GM18868 (cell line): ENCODE measurements around the gene CDH4.
"Not testable (repeated sequence)": the region's sequence is repeated elsewhere in the genome, so short reads cannot be mapped to it uniquely, and the experiment has no call there.

ENCODE experiments used
- ATAC-seq: cut with Tn5 transposase; IDR thresholded peaks from one replicate; pipeline ENCODE4 v1.9.1; 2021; ENCODE audit warnings: mild to moderate bottlenecking, moderate library complexity; ENCODE audit not compliant: unreplicated experiment

The CDH4 gene

DNA sequence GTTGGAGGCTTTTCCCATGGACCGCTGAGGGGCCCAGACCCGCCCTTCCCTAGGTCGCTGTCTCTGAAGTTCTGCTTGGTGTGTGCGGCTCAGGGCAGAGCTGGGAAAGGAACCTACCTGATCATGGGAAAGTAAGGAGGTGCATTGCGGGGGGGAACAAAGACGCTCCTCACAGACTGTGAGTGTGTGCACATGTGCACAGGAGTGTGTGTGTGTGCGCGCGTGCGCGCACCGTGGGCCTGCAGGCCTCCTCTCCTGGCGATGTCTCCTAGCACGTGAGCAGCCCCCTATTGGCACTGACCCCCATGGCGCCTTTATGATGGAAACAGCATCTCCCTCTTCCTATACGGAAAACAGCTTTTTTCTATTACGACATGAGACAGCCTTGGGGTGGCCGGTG lies 589.5 kb downstream of the CDH4 start:
- no peak for ATAC-seq

DNA sequence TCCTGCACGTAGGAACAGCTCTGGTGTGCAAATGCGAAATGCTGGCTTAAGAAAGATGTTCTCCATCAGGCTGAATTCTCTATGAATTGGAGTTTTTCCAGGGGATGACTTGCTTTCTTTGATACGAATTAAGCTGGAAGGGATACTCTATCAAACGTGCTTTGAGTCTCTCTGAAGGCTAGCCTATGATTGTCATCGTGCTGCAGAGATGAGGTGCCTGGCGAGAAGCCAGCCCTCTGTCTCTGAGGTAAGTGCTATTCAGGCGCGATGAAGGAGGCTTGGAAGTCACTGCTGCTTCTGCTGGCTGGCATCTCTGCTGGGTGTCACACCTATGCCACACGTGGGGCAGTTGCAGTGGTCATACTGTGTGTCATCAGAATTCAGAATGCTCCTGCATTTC lies 589.9 kb downstream of the CDH4 start:
- no peak for ATAC-seq

GRCh38 chr20:61844621-61845020 lies 592.6 kb downstream of the CDH4 start:
- no peak for ATAC-seq

DNA sequence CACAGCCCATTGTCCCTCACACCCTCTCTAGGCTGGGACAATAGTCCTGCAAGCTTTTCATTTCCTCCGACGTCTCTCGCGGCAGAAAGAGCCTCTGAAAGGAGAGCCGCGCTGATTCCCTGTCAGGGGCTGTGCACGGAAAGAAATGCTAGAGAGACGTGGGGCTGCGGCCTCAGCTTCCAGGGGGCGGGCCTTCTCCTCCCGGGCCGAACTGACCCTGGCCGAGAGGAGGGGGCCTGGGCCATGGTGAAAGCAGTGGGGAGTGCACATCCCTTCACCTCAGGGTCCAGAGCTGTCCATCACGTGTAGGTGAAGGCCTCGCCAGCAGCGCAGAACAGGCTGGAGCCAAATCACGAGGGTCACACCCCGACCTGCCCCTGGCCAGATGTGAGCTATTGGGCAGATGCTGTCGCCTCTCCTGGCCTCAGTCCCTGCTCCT lies 593.2 kb downstream of the CDH4 start:
- ATAC-seq, result no peak

DNA sequence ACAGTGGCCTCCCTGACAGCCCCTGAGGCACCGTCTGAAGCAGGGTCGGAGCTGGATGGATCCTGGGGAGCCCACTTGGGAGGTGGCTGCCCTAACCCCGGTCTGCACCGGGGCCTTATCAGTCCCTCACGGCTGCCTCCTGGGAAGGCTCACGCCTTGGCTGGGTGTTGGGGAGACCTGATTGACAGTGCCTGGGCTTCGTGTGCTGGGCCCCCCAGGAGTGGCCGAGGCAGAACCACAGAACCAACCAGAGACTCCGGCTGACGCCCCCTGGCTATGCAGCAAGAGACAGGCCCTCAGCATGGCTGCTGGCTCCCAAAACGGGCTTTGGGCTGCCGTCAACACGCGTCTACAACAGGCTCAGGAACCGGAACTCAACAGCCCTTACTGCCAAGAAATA lies 594.0 kb downstream of the CDH4 start:
- ATAC-seq, result no peak

- ATAC-seq, result no peak
Measured at GRCh38 chr20:61846741-61847419, 594.8 kb downstream of the CDH4 start.

DNA sequence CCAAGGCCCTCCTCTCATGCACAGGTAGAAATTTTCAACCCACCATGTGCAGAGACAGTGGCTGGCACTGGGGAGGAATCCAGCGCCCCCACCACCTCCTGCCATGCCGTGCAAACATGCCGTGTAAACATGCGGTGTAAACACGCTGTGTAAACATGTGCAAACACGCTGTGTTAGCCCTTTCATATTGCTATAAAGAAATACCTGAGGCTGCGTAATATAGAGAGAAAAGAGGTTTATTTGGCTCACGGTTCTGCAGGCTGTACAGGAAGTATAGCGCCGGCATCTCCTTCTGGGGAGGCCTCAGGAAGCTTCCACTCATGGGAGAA lies 595.3 kb downstream of the CDH4 start:
- no peak for ATAC-seq

- ATAC-seq, result no peak
Measured at GRCh38 chr20:61847986-61848385, 595.9 kb downstream of the CDH4 start.

DNA sequence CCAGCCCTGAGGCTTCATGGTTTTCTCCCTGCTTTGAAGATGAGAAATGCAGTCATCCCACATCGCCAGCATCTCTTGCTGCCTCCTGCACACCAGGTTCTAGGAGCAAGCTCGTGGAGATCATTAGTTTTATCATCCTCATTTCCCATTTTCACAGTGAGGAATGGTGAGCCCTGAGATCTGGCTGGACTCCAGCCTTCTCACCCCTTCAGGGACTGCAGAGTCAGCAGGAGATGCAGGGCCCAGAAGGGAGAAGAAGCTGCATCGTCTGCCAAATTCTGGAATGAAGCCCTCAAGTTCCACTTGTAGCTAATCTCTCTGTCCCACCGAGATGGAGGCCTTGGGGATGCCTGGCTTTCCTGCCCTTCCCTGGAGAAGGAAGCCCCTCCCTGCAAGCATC lies 596.8 kb downstream of the CDH4 start:
- ATAC-seq, result no peak

DNA sequence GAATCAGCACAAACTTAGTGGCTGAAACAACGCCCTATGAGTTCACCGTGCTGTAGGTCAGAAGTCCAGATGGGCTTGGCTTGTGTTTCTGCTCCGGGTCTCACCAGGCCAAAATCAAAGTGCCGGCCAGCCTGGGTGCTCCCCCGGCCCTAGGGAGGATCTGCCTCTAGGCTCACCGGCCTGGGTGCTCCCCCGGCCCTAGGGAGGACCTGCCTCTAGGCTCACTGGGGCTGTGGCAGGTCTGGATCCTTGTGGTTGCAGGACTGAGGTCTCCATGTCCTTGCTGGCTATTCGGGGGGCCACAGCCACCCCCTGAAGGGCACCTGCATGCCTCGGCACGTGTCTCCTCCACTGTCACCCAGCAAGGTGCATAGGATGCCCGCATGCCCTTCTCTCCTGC lies 597.3 kb downstream of the CDH4 start:
- ATAC-seq, result no peak

DNA sequence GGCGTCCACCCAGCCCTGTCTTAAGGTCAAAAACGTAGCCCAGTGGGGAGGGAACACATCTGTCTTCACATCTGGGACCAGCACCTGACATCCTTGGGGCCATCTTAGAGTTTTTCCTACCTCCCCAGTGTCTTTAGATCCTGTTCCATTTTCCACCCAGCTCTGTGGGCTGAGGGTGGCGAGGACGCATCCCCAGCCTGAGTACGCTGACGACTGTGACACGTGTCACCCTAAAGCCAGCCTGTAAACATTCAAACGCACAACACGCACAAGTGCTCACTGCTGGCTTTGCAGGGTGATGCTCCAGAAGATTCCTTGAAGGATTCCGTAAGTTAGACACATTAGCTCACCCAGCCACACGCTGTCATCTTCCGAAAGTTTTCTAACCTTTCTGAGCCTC lies 597.8 kb downstream of the CDH4 start:
- ATAC-seq, result no peak

DNA sequence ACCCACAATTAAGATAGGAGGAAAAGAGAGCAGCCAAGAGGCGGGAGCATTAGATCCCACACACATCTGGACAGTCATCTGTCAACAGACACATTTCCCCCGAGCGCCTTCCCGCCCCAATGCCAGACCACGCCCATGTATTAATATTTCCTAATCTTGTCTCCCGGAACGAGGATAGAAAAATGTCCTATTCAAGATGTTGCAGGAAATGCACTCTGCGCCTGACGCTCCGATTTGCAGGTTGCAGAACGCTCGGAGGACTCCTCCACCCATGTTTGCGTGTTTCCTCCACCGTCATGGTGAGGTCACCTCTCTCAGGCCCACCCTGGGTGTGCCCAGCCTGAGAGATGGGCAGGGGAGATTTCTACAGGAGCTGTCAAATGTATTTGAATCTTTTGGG lies 598.4 kb downstream of the CDH4 start:
- no peak for ATAC-seq

DNA sequence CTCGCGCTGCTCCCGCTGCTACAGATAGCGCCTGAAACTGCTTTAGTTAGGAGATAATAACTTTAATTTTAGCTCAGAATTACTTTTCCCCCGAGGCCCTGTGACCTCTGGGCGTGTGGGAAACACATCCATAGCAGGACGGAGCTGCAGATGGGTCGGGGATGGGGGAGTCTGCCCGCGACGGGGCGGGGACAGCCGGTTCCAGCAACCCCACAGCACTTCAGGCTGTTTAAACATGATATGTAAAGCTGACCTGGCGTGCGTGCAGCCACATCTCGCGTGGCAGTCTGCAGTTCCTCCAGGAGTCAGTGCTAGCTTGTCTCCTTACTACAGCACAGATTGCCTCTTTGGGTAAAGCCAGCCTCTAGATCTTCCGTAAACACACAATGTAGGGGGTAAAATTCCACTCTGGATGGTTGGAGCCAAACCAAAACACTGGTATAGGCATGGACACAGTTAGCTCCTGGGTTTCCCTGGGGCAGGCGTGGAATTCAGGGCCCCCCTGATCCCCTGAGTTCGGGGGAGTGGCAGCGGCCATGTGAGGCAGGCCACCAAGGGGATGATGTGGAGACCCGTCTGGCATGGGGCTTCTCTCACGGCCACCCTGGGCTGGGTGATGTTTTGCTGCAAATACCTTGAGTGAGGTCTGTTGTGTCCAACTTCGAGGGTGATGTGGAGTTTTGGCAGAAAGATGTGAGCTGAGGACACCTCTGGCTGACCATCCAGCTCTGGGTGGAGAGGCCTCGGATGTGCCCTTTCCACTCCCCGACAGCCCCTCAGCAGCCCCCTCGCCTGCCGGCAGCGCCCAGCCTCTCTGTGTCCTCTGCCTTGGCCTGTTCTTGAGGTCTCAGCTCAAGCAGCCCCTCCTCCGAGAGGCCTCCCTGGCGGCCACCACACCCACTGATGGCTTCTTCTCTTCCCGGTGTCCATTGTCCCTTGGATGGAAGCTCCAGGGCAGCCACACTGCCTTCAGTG lies 599.2 kb downstream of the CDH4 start:
- no peak for ATAC-seq

- ATAC-seq, result no peak
Measured at GRCh38 chr20:61852268-61853072, 600.4 kb downstream of the CDH4 start.

DNA sequence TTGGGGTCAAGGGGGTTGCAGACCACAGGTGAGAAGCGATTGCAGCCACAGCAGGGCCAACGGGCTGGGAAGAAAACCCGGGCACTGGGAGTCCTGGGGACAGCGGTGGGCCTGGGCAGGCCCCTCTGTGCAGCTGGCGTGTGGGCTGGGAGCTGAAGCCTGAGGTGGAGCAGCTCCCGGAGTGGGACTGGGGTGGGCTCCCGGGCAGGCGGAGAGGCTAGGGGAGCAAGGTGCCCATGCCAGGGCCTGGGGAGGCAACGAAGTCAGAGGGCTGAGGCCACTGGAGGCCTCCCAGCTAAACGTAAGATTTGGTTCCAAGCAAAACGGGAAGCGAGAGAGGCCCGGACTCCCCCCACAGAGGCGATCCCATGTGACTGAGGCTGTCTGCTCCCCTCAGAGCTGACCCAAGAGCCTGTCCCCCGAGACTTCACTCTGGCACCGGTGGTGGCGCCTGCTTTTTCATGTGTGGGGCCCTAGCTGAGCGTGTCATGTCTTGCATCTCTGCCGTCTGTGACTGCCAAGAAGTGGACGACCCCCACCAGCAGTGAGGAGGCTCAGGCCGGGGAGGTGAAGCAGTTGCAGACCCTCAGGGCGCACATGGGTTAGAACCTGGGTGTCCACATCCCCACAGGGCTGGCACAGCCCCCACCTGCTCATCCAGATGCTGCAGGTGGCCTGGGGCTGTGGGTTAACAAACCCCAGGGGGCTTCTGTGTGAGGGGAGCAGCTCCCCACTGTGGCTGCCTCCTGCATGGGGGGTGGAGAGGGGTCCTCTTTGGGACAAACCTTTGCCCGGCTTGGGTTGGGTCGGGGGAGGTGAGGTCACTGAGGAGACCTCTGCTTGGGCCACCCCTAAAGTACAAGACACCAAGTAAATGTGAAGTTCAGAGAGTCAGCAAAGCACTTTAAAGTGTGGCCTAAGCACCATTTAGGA lies 601.3 kb downstream of the CDH4 start:
- ATAC-seq, result no peak

- ATAC-seq, result not testable (repeated sequence)
Measured at GRCh38 chr20:61854538-61854937, 602.5 kb downstream of the CDH4 start.

DNA sequence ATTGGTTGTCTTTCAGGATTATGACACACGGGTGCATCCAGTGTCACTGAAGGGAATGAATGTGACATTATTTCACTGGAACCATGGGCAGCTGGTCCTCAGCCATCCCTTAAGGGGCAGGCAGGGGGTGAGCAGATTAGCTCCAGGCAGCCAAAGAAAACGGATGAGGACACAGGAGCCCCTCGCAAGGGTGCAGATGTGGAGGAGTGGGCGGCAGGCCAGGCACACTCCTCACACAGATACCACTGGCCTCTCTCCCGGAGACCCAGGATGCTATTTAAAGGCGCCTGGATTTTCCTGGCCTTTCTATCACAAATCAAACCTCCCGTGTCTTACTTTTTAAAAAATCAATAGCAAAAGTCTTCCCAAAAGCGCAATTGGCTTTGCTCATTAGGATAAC lies 603.2 kb downstream of the CDH4 start:
- ATAC-seq, result no peak

GRCh38 chr20:61856626-61857413 lies 604.8 kb downstream of the CDH4 start:
- no peak for ATAC-seq

GRCh38 chr20:61857414-61857775 lies 605.3 kb downstream of the CDH4 start:
- no peak for ATAC-seq

- ATAC-seq, result no peak
Measured at GRCh38 chr20:61857884-61858283, 605.8 kb downstream of the CDH4 start.
